ENCODE measurements around the gene XAGE3. TPM values are rescaled to one million over a fixed set of nuclear protein-coding genes. Genes with fewer than 3 reads are reported as not detected.

Gene XAGE3
- polyA plus RNA-seq, 1 donor (not counting 4 experiments of a cell fraction or from before 2014, with no cell fraction given) = not detected

- Histone ChIP-seq H4K20me1 (ENCODE audit: control insufficient read depth, extremely low read depth, insufficient read depth, low read length) (no peaks in the 10 kb centered on the region), H3K9me1 (ENCODE audit: control insufficient read depth, extremely low read depth, insufficient read depth, low read length) (no peaks in the 10 kb centered on the region), H3K4me2 (ENCODE audit: control insufficient read depth, extremely low read depth, insufficient read depth, low read depth, low read length) (no peak overlapping the region), H3K27ac (ENCODE audit: control insufficient read depth, insufficient read depth, low read length) (no peak overlapping the region), H3K4me1 (ENCODE audit: control insufficient read depth, extremely low read depth, insufficient read depth, low read length) (no peaks in the 10 kb centered on the region), H3K36me3 (ENCODE audit: control insufficient read depth in 2 of 2, extremely low read depth in 1 of 2, insufficient read depth in 2 of 2, low read length in 2 of 2) (no peaks in the 10 kb centered on the region), H3K9me3 (ENCODE audit: control insufficient read depth, low read depth, low read length) (no peaks in the 10 kb centered on the region), H2AFZ (ENCODE audit: control insufficient read depth, low read length) (no peak overlapping the region), H3K79me2 (ENCODE audit: control insufficient read depth, insufficient read depth, low read length) (no peaks in the 10 kb centered on the region), H3K9ac (ENCODE audit: control insufficient read depth, extremely low read depth, insufficient read depth, low read length) (no peak overlapping the region), H3K27me3 (ENCODE audit: control insufficient read depth, extremely low read depth, insufficient read depth, low read length) (no peaks in the 10 kb centered on the region), H3K4me3 (ENCODE audit: control insufficient read depth in 2 of 3, extremely low read depth in 1 of 3, insufficient read depth in 2 of 3, low read depth in 1 of 3, low read length in 3 of 3) (no peak overlapping the region)
- FAIRE-seq = no peak
- DNase-seq (ENCODE audit: low read depth, low spot score) = no peak
- no peak for TF ChIP-seq EZH2 (IDR thresholded peaks at IDR 0.05; ENCODE audit: low read length)
- TF ChIP-seq, protein P1, sequence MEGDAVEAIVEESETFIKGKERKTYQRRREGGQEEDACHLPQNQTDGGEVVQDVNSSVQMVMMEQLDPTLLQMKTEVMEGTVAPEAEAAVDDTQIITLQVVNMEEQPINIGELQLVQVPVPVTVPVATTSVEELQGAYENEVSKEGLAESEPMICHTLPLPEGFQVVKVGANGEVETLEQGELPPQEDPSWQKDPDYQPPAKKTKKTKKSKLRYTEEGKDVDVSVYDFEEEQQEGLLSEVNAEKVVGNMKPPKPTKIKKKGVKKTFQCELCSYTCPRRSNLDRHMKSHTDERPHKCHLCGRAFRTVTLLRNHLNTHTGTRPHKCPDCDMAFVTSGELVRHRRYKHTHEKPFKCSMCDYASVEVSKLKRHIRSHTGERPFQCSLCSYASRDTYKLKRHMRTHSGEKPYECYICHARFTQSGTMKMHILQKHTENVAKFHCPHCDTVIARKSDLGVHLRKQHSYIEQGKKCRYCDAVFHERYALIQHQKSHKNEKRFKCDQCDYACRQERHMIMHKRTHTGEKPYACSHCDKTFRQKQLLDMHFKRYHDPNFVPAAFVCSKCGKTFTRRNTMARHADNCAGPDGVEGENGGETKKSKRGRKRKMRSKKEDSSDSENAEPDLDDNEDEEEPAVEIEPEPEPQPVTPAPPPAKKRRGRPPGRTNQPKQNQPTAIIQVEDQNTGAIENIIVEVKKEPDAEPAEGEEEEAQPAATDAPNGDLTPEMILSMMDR (optimal IDR thresholded peaks at IDR 0.05 in 1 of 3, IDR thresholded peaks at IDR 0.05 in 1 of 3, conservative IDR thresholded peaks at IDR 0.05 in 1 of 3; ENCODE audit: extremely low read depth in 1 of 3, insufficient read depth in 2 of 3, low read length in 3 of 3) = no peak
- dilution Hi-C loops (cut with MboI; ENCODE audit: extremely low pct_ligation_motif_present, low sequenced_read_pairs) = no loop called here
These were observed 37.3 kb downstream of the XAGE3 start for GRCh38 chrX:52830551-52830950.

- H3K36me3 ChIP-seq (ENCODE audit: control insufficient read depth in 2 of 2, extremely low read depth in 1 of 2, insufficient read depth in 2 of 2, low read length in 2 of 2) = no peaks in the 10 kb centered on the region
- no peak for FAIRE-seq
These were observed 43.3 kb downstream of the XAGE3 start for GRCh38 chrX:52824608-52825007.

More at GRCh38 chrX:52824608-52825007, 43.3 kb downstream of the XAGE3 start:
- DNase-seq (ENCODE audit: low read depth, low spot score) = no peak
- no peak overlapping the region for H3K4me3 ChIP-seq (ENCODE audit: control insufficient read depth in 2 of 3, extremely low read depth in 1 of 3, insufficient read depth in 2 of 3, low read depth in 1 of 3, low read length in 3 of 3)
- no peaks in the 10 kb centered on the region for H3K9me1 ChIP-seq (ENCODE audit: control insufficient read depth, extremely low read depth, insufficient read depth, low read length)
- no peak overlapping the region for H3K4me2 ChIP-seq (ENCODE audit: control insufficient read depth, extremely low read depth, insufficient read depth, low read depth, low read length)
- no peak overlapping the region for H3K9ac ChIP-seq (ENCODE audit: control insufficient read depth, extremely low read depth, insufficient read depth, low read length)
- H3K27ac ChIP-seq (ENCODE audit: control insufficient read depth, insufficient read depth, low read length) = no peak overlapping the region
- no peak for TF ChIP-seq EZH2 (IDR thresholded peaks at IDR 0.05; ENCODE audit: low read length)
- TF ChIP-seq, protein P1 (optimal IDR thresholded peaks at IDR 0.05 in 1 of 3, IDR thresholded peaks at IDR 0.05 in 1 of 3, conservative IDR thresholded peaks at IDR 0.05 in 1 of 3; ENCODE audit: extremely low read depth in 1 of 3, insufficient read depth in 2 of 3, low read length in 3 of 3) = no peak
- dilution Hi-C loops (cut with MboI; ENCODE audit: extremely low pct_ligation_motif_present, low sequenced_read_pairs) = no loop called here
- H3K9me3 ChIP-seq (ENCODE audit: control insufficient read depth, low read depth, low read length) = no peaks in the 10 kb centered on the region
- no peaks in the 10 kb centered on the region for H3K27me3 ChIP-seq (ENCODE audit: control insufficient read depth, extremely low read depth, insufficient read depth, low read length)
- H4K20me1 ChIP-seq (ENCODE audit: control insufficient read depth, extremely low read depth, insufficient read depth, low read length) = no peaks in the 10 kb centered on the region
- H3K79me2 ChIP-seq (ENCODE audit: control insufficient read depth, insufficient read depth, low read length) = no peaks in the 10 kb centered on the region
- no peaks in the 10 kb centered on the region for H3K4me1 ChIP-seq (ENCODE audit: control insufficient read depth, extremely low read depth, insufficient read depth, low read length)
- H2AFZ ChIP-seq (ENCODE audit: control insufficient read depth, low read length) = no peak overlapping the region
